Gastroesophageal sphincter (tissue), 4 donors: Measurements from ENCODE around the gene ZNF672. TPM values are rescaled to one million over a fixed set of nuclear protein-coding genes. Genes with fewer than 3 reads are reported as not detected.
"Not testable (repeated sequence)": the region's sequence is repeated elsewhere in the genome, so short reads cannot be mapped to it uniquely, and the experiment has no call there.

ENCODE experiments used
- ATAC-seq: fragments of 150-250 bp; one replicate; pipeline ENCODE4 v1.9.1; 2016; ENCODE audit warnings: mild to moderate bottlenecking, moderate library complexity
- H3K27ac ChIP-seq, 4 donors: fragments of 200-600 bp; sonication (generic) in 3 of 4; 1 replicate in 3 of 4; 2 replicates in 1 of 4; pipeline ENCODE4 v1.5.1; 2016 to 2019
- H3K27me3 ChIP-seq: fragments of 200-600 bp; sonication (generic); one replicate; pipeline ENCODE4 v1.5.1; 2019
- H3K36me3 ChIP-seq, 2 donors: fragments of 200-600 bp; sonication (generic); one replicate each; pipeline ENCODE4 v1.5.1; 2019; ENCODE audit warnings: control low read depth in 1 of 2
- H3K4me1 ChIP-seq, 3 donors: fragments of 200-600 bp; sonication (generic); 1 replicate in 2 of 3; 2 replicates in 1 of 3; pipeline ENCODE4 v1.5.1; 2016 to 2019; ENCODE audit warnings: control low read depth in 2 of 3
- H3K4me3 ChIP-seq, 2 donors: fragments of 200-600 bp; sonication (generic); one replicate each; pipeline ENCODE4 v1.5.1; 2019; ENCODE audit warnings: mild to moderate bottlenecking in 1 of 2, moderate library complexity in 1 of 2
- H3K9me3 ChIP-seq, 3 donors: fragments of 200-600 bp; sonication (generic); one replicate each; pipeline ENCODE4 v1.5.1; 2017 to 2019; ENCODE audit warnings: control low read depth in 2 of 3
- EP300 ChIP-seq: sonication (generic); formaldehyde crosslinking; IDR thresholded peaks from one replicate; pipeline ENCODE4 v1.6.1; 2017; ENCODE audit warnings: antibody characterized with exemption, mild to moderate bottlenecking
- POLR2A ChIP-seq, 2 donors: fragments of 450-650 bp; IDR thresholded peaks; one replicate each; pipeline ENCODE4 v1.6.1; 2017; ENCODE audit warnings: antibody characterized with exemption in 2 of 2, mild to moderate bottlenecking in 2 of 2, moderate library complexity in 1 of 2
- POLR2AphosphoS5 ChIP-seq: sonication (generic); formaldehyde crosslinking; IDR thresholded peaks from one replicate; pipeline ENCODE4 v1.6.1; 2017; ENCODE audit warnings: antibody characterized with exemption
- WGBS, 2 donors: methylation state at CpG; one replicate each; pipeline ENCODE4 v1.1.5; 2018; ENCODE audit warnings: low coverage in 1 of 2; 5-methylcytosine and 5-hydroxymethylcytosine counted together
- total RNA-seq, 4 donors: library from RNA; depleted of rRNA; stranded (reverse); fragments of >200 nt; gene quantifications; one replicate each; pipeline ENCODE4 v1.1.0, GENCODE V29; 2016
- TF ChIP-seq, protein P1 (sequence below), 4 experiments: fragments of 200-600 bp in 2 of 4; fragments of 450-650 bp in 2 of 4; sonication (generic) in 1 of 4; IDR thresholded peaks; one replicate each; pipeline ENCODE4 v1.5.1; 2017 to 2019; ENCODE audit warnings: antibody characterized with exemption in 4 of 4, mild to moderate bottlenecking in 2 of 4, moderate library complexity in 2 of 4

The ZNF672 gene
- total RNA-seq, 4 donors from 2014 or later, result 22.1 to 44.2 (median 34.3) TPM

DNA sequence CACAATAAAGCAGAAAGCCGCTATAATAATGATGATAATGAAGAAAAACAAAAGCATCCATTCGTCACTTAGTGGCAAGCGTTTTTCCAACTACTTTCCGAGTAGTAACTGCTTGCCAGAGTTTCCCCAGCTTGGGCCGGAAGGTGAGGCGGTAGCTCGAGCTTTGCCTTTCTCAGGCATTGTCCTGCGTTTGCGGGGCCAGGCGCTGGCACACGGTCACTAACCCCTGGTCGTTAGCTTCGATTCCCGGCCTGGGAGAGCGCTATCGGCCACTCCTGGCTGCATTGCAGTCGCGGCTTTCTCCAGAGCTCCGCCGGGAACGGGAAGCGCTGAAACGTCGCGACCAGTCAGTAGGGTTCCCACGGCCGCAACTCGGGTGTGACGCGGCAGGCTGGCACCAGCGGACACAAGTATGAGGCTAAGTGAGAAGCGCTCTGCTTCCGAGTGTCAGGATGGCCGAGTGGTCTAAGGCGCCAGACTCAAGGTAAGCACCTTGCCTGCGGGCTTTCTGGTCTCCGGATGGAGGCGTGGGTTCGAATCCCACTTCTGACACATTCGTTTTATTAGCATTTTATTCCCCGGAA is 35.5 kb downstream of the ZNF672 start:
- H3K4me3 ChIP-seq, result peak overlapping the region; percentile 40 to 69
- peak; percentile 49 to 58 for TF ChIP-seq POLR2A (IDR thresholded peaks at IDR 0.05)
- TF ChIP-seq, protein P1, sequence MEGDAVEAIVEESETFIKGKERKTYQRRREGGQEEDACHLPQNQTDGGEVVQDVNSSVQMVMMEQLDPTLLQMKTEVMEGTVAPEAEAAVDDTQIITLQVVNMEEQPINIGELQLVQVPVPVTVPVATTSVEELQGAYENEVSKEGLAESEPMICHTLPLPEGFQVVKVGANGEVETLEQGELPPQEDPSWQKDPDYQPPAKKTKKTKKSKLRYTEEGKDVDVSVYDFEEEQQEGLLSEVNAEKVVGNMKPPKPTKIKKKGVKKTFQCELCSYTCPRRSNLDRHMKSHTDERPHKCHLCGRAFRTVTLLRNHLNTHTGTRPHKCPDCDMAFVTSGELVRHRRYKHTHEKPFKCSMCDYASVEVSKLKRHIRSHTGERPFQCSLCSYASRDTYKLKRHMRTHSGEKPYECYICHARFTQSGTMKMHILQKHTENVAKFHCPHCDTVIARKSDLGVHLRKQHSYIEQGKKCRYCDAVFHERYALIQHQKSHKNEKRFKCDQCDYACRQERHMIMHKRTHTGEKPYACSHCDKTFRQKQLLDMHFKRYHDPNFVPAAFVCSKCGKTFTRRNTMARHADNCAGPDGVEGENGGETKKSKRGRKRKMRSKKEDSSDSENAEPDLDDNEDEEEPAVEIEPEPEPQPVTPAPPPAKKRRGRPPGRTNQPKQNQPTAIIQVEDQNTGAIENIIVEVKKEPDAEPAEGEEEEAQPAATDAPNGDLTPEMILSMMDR (IDR thresholded peaks at IDR 0.05), result peak in 1 of 4 experiments; percentile 19
- TF ChIP-seq EP300, result no peak
- peak; percentile 73 for TF ChIP-seq POLR2AphosphoS5
- H3K4me1 ChIP-seq, result peaks cover 0 to 9% (median 0%) of the 10 kb centered on the region in 3 donors
- 0 to 1% methylated on average over 10 to 11 of the region's 41 CpGs for WGBS, 2 donors
- peak; percentile 96 for ATAC-seq
- H3K27ac ChIP-seq, result peak overlapping the region; percentile 62 to 97 (median 96)
- no peaks in the 10 kb centered on the region for H3K9me3 ChIP-seq
- no peaks in the 10 kb centered on the region for H3K36me3 ChIP-seq
- H3K27me3 ChIP-seq, result no peaks in the 10 kb centered on the region

DNA sequence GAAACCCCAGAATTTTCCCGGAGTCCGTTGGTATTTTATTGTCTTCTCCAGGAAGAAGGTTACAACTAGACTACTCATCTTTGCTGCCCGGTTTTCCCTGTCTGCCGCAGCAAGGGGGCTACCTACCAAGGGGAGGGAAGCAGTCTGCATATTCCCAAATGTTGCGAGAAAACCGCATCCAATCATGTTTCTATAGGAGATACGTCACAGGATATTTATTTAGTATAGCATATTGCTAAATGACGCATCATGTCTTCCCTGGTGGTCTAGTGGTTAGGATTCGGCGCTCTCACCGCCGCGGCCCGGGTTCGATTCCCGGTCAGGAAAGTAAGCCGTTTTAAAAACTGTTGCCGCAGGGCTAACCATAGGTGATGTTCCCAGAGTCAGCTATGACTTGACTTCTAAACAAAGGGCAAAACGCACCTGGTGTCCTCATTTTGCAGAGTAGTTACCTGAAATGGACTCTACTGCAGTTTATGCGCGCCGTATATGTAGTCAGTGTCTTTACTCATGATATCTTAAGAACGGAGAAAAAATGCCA is 36.0 kb downstream of the ZNF672 start:
- TF ChIP-seq POLR2AphosphoS5, result no peak
- TF ChIP-seq, protein P1 (IDR thresholded peaks at IDR 0.05), result peak in 1 of 4 experiments; percentile 5
- TF ChIP-seq POLR2A (IDR thresholded peaks at IDR 0.05), result no peak
- no peak for TF ChIP-seq EP300
- Histone ChIP-seq H3K36me3 (no peaks in the 10 kb centered on the region), H3K9me3 (no peaks in the 10 kb centered on the region), H3K4me1 (peaks cover 0 to 9% (median 0%) of the 10 kb centered on the region in 3 donors), H3K4me3 (peak overlapping the region; percentile 40 to 69), H3K27ac (peak overlapping the region; percentile 62 to 97 (median 96)), H3K27me3 (no peaks in the 10 kb centered on the region)
- peak; percentile 88 for ATAC-seq
- 0 to 1% methylated on average over 7 to 18 of the region's 23 CpGs for WGBS, 2 donors

DNA sequence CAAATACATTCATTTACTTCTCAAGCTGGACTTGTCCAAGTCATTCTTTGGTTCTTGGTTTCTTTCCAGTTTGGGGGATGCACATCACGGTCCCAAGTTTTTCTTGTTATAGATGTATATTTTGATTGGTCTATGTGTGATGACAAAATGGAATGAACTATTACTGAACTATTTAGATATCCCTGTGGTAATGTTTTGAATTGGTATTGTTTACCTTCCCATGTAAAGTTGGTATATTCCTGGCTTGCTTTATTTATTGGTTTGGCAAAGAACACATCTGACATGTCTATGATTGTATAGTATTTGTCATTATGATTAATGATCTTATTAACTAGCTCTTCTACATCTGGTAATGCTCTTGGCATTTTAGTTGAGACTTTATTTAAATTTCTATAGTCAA is 43.2 kb downstream of the ZNF672 start:
- no peak overlapping the region for H3K4me3 ChIP-seq
- 29 to 46% methylated on average over 1 of the region's 1 CpG for WGBS, 2 donors
- no peak overlapping the region for H3K27ac ChIP-seq
- TF ChIP-seq POLR2AphosphoS5 (no peak), POLR2A (IDR thresholded peaks at IDR 0.05) (no peak), EP300 (no peak)
- TF ChIP-seq, protein P1 (IDR thresholded peaks at IDR 0.05), result no peak
- no peaks in the 10 kb centered on the region for H3K4me1 ChIP-seq
- H3K9me3 ChIP-seq, result no peaks in the 10 kb centered on the region
- no peak for ATAC-seq
- no peaks in the 10 kb centered on the region for H3K27me3 ChIP-seq
- H3K36me3 ChIP-seq, result no peaks in the 10 kb centered on the region

- not testable (repeated sequence) for H3K4me1 ChIP-seq, ATAC-seq, H3K27me3 ChIP-seq, H3K36me3 ChIP-seq, H3K27ac ChIP-seq, H3K4me3 ChIP-seq, H3K9me3 ChIP-seq
- WGBS, 2 donors, result 69 to 89% methylated on average over 4 to 7 of the region's 7 CpGs
Measured at GRCh38 chr1:248882427-248882826, 44.4 kb downstream of the ZNF672 start.

GRCh38 chr1:248884632-248885295 is 46.7 kb downstream of the ZNF672 start:
- TF ChIP-seq, protein P1 (IDR thresholded peaks at IDR 0.05), result no peak
- no peak for TF ChIP-seq POLR2A (IDR thresholded peaks at IDR 0.05)
- no peak for TF ChIP-seq EP300
- no peak for TF ChIP-seq POLR2AphosphoS5
- no peaks in the 10 kb centered on the region for H3K36me3 ChIP-seq
- no peak overlapping the region for H3K4me3 ChIP-seq
- WGBS, 2 donors, result 50% methylated on average over 1 of the region's 1 CpG; no CpG with 5 or more reads in 1 of the 2 donors
- no peaks in the 10 kb centered on the region for H3K9me3 ChIP-seq
- ATAC-seq, result no peak
- no peaks in the 10 kb centered on the region for H3K27me3 ChIP-seq
- no peak overlapping the region for H3K27ac ChIP-seq
- H3K4me1 ChIP-seq, result no peaks in the 10 kb centered on the region
